ENCODE measurements around the gene PALM.

- no peak for TF ChIP-seq TCF4 (CRISPR knock-in tag; IDR thresholded peaks at IDR 0.05; ENCODE audit: borderline replicate concordance)
- TF ChIP-seq ARNTL (CRISPR knock-in tag; IDR thresholded peaks at IDR 0.05; ENCODE audit: borderline replicate concordance, low read depth): no peak
- TF ChIP-seq GLIS3 (CRISPR knock-in tag; IDR thresholded peaks at IDR 0.05): no peak
- no peak for TF ChIP-seq ESRRG (CRISPR knock-in tag; IDR thresholded peaks at IDR 0.05)
- no peak for TF ChIP-seq CSRNP3 (CRISPR knock-in tag; IDR thresholded peaks at IDR 0.05)
- no peak for TF ChIP-seq CREB5 (CRISPR knock-in tag; IDR thresholded peaks at IDR 0.05; ENCODE audit: low read depth)
- no peak for TF ChIP-seq BACH2 (CRISPR knock-in tag; IDR thresholded peaks at IDR 0.05; ENCODE audit: borderline replicate concordance)
- no peak for TF ChIP-seq RARB (CRISPR knock-in tag; IDR thresholded peaks at IDR 0.05)
- no peak for TF ChIP-seq PATZ1 (CRISPR knock-in tag; IDR thresholded peaks at IDR 0.05; ENCODE audit: borderline replicate concordance)
- TF ChIP-seq ZC3H10 (CRISPR knock-in tag; IDR thresholded peaks at IDR 0.05): no peak
- TF ChIP-seq TOX (CRISPR knock-in tag; IDR thresholded peaks at IDR 0.05; ENCODE audit: borderline replicate concordance): no peak
Observed at GRCh38 chr19:661427-662196, 47.1 kb upstream of the PALM start.

Data from SK-N-SH treated with all-trans-retinoic acid at 6 μM for 48 hours (cell line).